SK-N-SH (cell line): ENCODE data around the gene SCARF2. TPM values are rescaled to one million over a fixed set of nuclear protein-coding genes. Genes with fewer than 3 reads are reported as not detected.

ENCODE experiments used
- CTCF ChIA-PET: fragments of 300-600, 350-600 bp; formaldehyde crosslinking; extraction: SDS; loops from one replicate; lab custom pipeline; 2021; lab: Yijun Ruan, JAX
- POLR2A ChIA-PET: fragments of 350-600 bp; sonication (Branson Sonifier 250); formaldehyde crosslinking; extraction: SDS; loops from one replicate; lab custom pipeline; 2020; ENCODE audit warnings: antibody characterized with exemption, inconsistent platforms; lab: Yijun Ruan, JAX
- DNase-seq: peaks from one replicate; pipeline ENCODE4 v3.0.0; 2012
- H2AFZ ChIP-seq: fragments of 200-600 bp; sonication (generic); 2 replicates; pipeline ENCODE4 v1.8.1; 2016; ENCODE audit warnings: antibody characterized with exemption, mild to moderate bottlenecking, low read depth
- H3F3A ChIP-seq: fragments of 200-600 bp; sonication (generic); replicated peaks from 2 replicates; pipeline ENCODE3; 2016; ENCODE audit warnings: antibody characterized with exemption, mild to moderate bottlenecking; ENCODE audit not compliant: insufficient read depth
- H3K27ac ChIP-seq, 2 experiments: fragments of 200-500 bp in 1 of 2; fragments of 200-600 bp in 1 of 2; sonication (Bioruptor generic) in 1 of 2; sonication (generic), shearing (Covaris generic) in 1 of 2; 2 replicates each; pipeline versions ENCODE4 v1.5.1 to v1.6.1; 2014 to 2016; ENCODE audit warnings: low read depth in 2 of 2, inconsistent platforms in 1 of 2, low read length in 1 of 2, mild to moderate bottlenecking in 1 of 2, mixed read lengths in 1 of 2
- H3K27me3 ChIP-seq: fragments of 200-600 bp; sonication (generic), shearing (Covaris generic); 2 replicates; pipeline ENCODE4 v1.6.1; 2016; ENCODE audit warnings: mixed run types; ENCODE audit not compliant: insufficient read depth
- H3K36me3 ChIP-seq, 2 experiments: fragments of 200-500 bp in 1 of 2; fragments of 200-600 bp in 1 of 2; sonication (Bioruptor generic) in 1 of 2; sonication (generic) in 1 of 2; replicated peaks in 1 of 2; 2 replicates each; pipeline versions ENCODE3 to v1.5.1; 2014 to 2016; ENCODE audit warnings: low read length in 1 of 2, mild to moderate bottlenecking in 1 of 2; ENCODE audit not compliant: insufficient read depth in 2 of 2, control insufficient read depth in 1 of 2
- H3K4me1 ChIP-seq, 2 experiments: fragments of 200-500 bp in 1 of 2; fragments of 200-600 bp in 1 of 2; sonication (Bioruptor generic) in 1 of 2; sonication (generic), shearing (Covaris generic) in 1 of 2; 2 replicates each; pipeline versions ENCODE4 v1.5.1 to v1.6.1; 2014 to 2016; ENCODE audit warnings: low read depth in 1 of 2, low read length in 1 of 2, mixed run types in 1 of 2; ENCODE audit not compliant: insufficient read depth in 2 of 2, control insufficient read depth in 1 of 2
- H3K4me2 ChIP-seq: fragments of 200-600 bp; sonication (generic), shearing (Covaris generic); 2 replicates; pipeline ENCODE4 v1.6.1; 2017; ENCODE audit warnings: mixed run types
- H3K4me3 ChIP-seq, 2 experiments: fragments of 200-500 bp in 1 of 2; fragments of 200-600 bp in 1 of 2; sonication (Bioruptor generic) in 1 of 2; sonication (generic), shearing (Covaris generic) in 1 of 2; 2 replicates each; pipeline versions ENCODE4 v1.5.1 to v1.8.1; 2014 to 2016; ENCODE audit warnings: low read depth in 2 of 2, inconsistent platforms in 1 of 2, low read length in 1 of 2, mild to moderate bottlenecking in 1 of 2, mixed read lengths in 1 of 2, moderate library complexity in 1 of 2
- H3K79me2 ChIP-seq: fragments of 200-600 bp; sonication (generic); 2 replicates; pipeline ENCODE4 v1.8.1; 2017; ENCODE audit warnings: mild to moderate bottlenecking; ENCODE audit not compliant: insufficient read depth
- H3K9ac ChIP-seq: fragments of 200-600 bp; sonication (generic); 2 replicates; pipeline ENCODE4 v1.6.1; 2017; ENCODE audit warnings: mixed run types
- H3K9me2 ChIP-seq: fragments of 200-600 bp; sonication (generic); 2 replicates; pipeline ENCODE4 v1.6.1; 2017; ENCODE audit warnings: mixed run types
- H3K9me3 ChIP-seq: fragments of 200-600 bp; sonication (generic); 2 replicates; pipeline ENCODE4 v1.6.1; 2017; ENCODE audit warnings: mixed run types, mild to moderate bottlenecking, moderate library complexity
- H4K20me1 ChIP-seq: fragments of 200-600 bp; sonication (generic); 2 replicates; pipeline ENCODE4 v1.6.1; 2017; ENCODE audit warnings: mild to moderate bottlenecking, mixed run types; ENCODE audit not compliant: insufficient read depth
- FOSL2 ChIP-seq: IDR thresholded peaks from 2 replicates; pipeline ENCODE4 v1.4.0; 2012; ENCODE audit warnings: low read depth, mild to moderate bottlenecking, moderate library complexity, borderline replicate concordance
- FOXM1 ChIP-seq: IDR thresholded peaks from 2 replicates; pipeline ENCODE4 v1.4.0; 2012; ENCODE audit warnings: low read depth, mild to moderate bottlenecking
- GATA2 ChIP-seq: sonication (generic); formaldehyde crosslinking; IDR thresholded peaks from 2 replicates; pipeline ENCODE4 v1.5.0; 2020; ENCODE audit warnings: mild to moderate bottlenecking, missing genetic modification reagents
- JUND ChIP-seq: IDR thresholded peaks from 2 replicates; pipeline ENCODE4 v1.4.0; 2012
- MXI1 ChIP-seq: IDR thresholded peaks from 2 replicates; pipeline ENCODE4 v1.6.1; 2012; ENCODE audit warnings: mild to moderate bottlenecking, low read depth, low read length, improper control_type of control experiment
- NFIC ChIP-seq: IDR thresholded peaks from 2 replicates; pipeline ENCODE4 v1.4.0; 2012; ENCODE audit warnings: borderline replicate concordance
- NRF1 ChIP-seq: IDR thresholded peaks from 2 replicates; pipeline ENCODE4 v1.6.1; 2012; ENCODE audit warnings: low read depth, mild to moderate bottlenecking, low read length
- POLR2AphosphoS5 ChIP-seq: IDR thresholded peaks from 2 replicates; pipeline ENCODE4 v1.6.1; 2012; ENCODE audit warnings: low read depth, low read length
- SMC3 ChIP-seq: IDR thresholded peaks from 2 replicates; pipeline ENCODE4 v1.6.1; 2012; ENCODE audit warnings: low read depth, low read length, improper control_type of control experiment
- TAF1 ChIP-seq: IDR thresholded peaks from 2 replicates; pipeline ENCODE4 v1.6.1; 2012; ENCODE audit warnings: low read depth, mild to moderate bottlenecking, low read length, moderate library complexity, borderline replicate concordance
- TCF12 ChIP-seq: IDR thresholded peaks from 2 replicates; pipeline ENCODE4 v1.4.0; 2012
- YY1 ChIP-seq: IDR thresholded peaks from 2 replicates; pipeline ENCODE4 v1.4.0; 2012; ENCODE audit warnings: low read depth, mild to moderate bottlenecking
- WGBS: methylation state at CpG from one replicate; pipeline ENCODE4 v1.1.6; 2017; ENCODE audit warnings: low lambda C conversion rate; 5-methylcytosine and 5-hydroxymethylcytosine counted together
- polyA plus RNA-seq, 3 experiments: library from polyadenylated mRNA; depleted of rRNA; stranded (reverse); fragments of >200 nt; gene quantifications; 2 replicates each; pipeline ENCODE4 v1.2.3, GENCODE V29; 2012
- TF ChIP-seq, protein P1 (sequence below): IDR thresholded peaks from 2 replicates; pipeline ENCODE4 v1.4.0; 2012; ENCODE audit warnings: low read depth, borderline replicate concordance
- TF ChIP-seq, protein P2 (sequence below): IDR thresholded peaks from 2 replicates; pipeline ENCODE4; 2012
- TF ChIP-seq, protein P3 (sequence below): IDR thresholded peaks from 2 replicates; pipeline ENCODE4 v1.6.1; 2012; ENCODE audit warnings: mild to moderate bottlenecking, low read depth, low read length, moderate library complexity
- TF ChIP-seq, protein P4 (sequence below): fragments of 150-350 bp; IDR thresholded peaks from 2 replicates; pipeline ENCODE4 v1.6.1; 2016; ENCODE audit warnings: mild to moderate bottlenecking, low read depth, low read length
- TF ChIP-seq, protein P5 (sequence below): IDR thresholded peaks from 2 replicates; pipeline ENCODE4 v1.4.0; 2012; ENCODE audit warnings: low read depth
- TF ChIP-seq, protein P6 (sequence below): fragments of 150-350 bp; IDR thresholded peaks from 2 replicates; pipeline ENCODE4 v1.6.1; 2017; ENCODE audit warnings: antibody characterized with exemption, low read length, low read depth, borderline replicate concordance

Gene SCARF2
- polyA plus RNA-seq, 1 of the 3 experiments (the other 2 are of a cell fraction): 49.0 TPM

DNA sequence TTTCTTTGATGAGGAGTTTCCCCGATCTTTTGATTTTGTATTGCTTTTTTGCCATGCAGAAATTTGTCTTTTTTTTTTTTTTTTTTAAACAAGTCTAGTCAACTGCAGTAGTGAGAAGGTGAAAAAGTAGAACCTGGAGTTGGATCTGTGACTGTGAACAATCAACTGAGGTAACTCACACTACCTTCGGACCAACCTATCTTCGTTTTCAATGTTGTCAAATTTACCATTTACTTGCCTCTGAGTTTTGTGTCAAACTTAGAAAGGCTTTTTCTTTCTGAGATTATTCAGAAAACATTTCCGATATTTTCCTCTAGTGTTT, 37.5 kb upstream of the SCARF2 start:
- no peak overlapping the region for H3K9ac ChIP-seq
- 98% methylated on average over 4 of the region's 4 CpGs for WGBS
- no peak overlapping the region for H2AFZ ChIP-seq
- H3K9me2 ChIP-seq: no peaks in the 10 kb centered on the region
- peaks cover 3 to 6% of the 10 kb centered on the region in 2 experiments for H3K36me3 ChIP-seq
- ChIA-PET CTCF (no interaction called here), POLR2A (no interaction called here)
- no peaks in the 10 kb centered on the region for H3F3A ChIP-seq
- TF ChIP-seq SMC3 (no peak), POLR2AphosphoS5 (no peak), YY1 (no peak), NFIC (no peak), MXI1 (no peak), TAF1 (no peak), JUND (no peak), TCF12 (no peak), FOSL2 (no peak), NRF1 (no peak), FOXM1 (no peak), GATA2 (CRISPR knock-in tag) (no peak)
- TF ChIP-seq, protein P1, sequence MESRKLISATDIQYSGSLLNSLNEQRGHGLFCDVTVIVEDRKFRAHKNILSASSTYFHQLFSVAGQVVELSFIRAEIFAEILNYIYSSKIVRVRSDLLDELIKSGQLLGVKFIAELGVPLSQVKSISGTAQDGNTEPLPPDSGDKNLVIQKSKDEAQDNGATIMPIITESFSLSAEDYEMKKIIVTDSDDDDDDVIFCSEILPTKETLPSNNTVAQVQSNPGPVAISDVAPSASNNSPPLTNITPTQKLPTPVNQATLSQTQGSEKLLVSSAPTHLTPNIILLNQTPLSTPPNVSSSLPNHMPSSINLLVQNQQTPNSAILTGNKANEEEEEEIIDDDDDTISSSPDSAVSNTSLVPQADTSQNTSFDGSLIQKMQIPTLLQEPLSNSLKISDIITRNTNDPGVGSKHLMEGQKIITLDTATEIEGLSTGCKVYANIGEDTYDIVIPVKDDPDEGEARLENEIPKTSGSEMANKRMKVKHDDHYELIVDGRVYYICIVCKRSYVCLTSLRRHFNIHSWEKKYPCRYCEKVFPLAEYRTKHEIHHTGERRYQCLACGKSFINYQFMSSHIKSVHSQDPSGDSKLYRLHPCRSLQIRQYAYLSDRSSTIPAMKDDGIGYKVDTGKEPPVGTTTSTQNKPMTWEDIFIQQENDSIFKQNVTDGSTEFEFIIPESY: no peak
- TF ChIP-seq, protein P2, sequence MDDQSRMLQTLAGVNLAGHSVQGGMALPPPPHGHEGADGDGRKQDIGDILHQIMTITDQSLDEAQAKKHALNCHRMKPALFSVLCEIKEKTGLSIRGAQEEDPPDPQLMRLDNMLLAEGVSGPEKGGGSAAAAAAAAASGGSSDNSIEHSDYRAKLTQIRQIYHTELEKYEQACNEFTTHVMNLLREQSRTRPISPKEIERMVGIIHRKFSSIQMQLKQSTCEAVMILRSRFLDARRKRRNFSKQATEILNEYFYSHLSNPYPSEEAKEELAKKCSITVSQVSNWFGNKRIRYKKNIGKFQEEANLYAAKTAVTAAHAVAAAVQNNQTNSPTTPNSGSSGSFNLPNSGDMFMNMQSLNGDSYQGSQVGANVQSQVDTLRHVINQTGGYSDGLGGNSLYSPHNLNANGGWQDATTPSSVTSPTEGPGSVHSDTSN: no peak
- TF ChIP-seq, protein P3, sequence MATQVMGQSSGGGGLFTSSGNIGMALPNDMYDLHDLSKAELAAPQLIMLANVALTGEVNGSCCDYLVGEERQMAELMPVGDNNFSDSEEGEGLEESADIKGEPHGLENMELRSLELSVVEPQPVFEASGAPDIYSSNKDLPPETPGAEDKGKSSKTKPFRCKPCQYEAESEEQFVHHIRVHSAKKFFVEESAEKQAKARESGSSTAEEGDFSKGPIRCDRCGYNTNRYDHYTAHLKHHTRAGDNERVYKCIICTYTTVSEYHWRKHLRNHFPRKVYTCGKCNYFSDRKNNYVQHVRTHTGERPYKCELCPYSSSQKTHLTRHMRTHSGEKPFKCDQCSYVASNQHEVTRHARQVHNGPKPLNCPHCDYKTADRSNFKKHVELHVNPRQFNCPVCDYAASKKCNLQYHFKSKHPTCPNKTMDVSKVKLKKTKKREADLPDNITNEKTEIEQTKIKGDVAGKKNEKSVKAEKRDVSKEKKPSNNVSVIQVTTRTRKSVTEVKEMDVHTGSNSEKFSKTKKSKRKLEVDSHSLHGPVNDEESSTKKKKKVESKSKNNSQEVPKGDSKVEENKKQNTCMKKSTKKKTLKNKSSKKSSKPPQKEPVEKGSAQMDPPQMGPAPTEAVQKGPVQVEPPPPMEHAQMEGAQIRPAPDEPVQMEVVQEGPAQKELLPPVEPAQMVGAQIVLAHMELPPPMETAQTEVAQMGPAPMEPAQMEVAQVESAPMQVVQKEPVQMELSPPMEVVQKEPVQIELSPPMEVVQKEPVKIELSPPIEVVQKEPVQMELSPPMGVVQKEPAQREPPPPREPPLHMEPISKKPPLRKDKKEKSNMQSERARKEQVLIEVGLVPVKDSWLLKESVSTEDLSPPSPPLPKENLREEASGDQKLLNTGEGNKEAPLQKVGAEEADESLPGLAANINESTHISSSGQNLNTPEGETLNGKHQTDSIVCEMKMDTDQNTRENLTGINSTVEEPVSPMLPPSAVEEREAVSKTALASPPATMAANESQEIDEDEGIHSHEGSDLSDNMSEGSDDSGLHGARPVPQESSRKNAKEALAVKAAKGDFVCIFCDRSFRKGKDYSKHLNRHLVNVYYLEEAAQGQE: no peak
- TF ChIP-seq, protein P4, sequence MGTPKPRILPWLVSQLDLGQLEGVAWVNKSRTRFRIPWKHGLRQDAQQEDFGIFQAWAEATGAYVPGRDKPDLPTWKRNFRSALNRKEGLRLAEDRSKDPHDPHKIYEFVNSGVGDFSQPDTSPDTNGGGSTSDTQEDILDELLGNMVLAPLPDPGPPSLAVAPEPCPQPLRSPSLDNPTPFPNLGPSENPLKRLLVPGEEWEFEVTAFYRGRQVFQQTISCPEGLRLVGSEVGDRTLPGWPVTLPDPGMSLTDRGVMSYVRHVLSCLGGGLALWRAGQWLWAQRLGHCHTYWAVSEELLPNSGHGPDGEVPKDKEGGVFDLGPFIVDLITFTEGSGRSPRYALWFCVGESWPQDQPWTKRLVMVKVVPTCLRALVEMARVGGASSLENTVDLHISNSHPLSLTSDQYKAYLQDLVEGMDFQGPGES: no peak
- TF ChIP-seq, protein P5, sequence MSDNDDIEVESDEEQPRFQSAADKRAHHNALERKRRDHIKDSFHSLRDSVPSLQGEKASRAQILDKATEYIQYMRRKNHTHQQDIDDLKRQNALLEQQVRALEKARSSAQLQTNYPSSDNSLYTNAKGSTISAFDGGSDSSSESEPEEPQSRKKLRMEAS: no peak
- TF ChIP-seq, protein P6, sequence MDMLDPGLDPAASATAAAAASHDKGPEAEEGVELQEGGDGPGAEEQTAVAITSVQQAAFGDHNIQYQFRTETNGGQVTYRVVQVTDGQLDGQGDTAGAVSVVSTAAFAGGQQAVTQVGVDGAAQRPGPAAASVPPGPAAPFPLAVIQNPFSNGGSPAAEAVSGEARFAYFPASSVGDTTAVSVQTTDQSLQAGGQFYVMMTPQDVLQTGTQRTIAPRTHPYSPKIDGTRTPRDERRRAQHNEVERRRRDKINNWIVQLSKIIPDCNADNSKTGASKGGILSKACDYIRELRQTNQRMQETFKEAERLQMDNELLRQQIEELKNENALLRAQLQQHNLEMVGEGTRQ: no peak
- H3K4me3 ChIP-seq: no peak overlapping the region
- H3K79me2 ChIP-seq: peaks cover 11% of the 10 kb centered on the region; the same call in 1 of the 2 replicates
- no peaks in the 10 kb centered on the region for H3K27me3 ChIP-seq
- no peaks in the 10 kb centered on the region for H3K9me3 ChIP-seq
- no peaks in the 10 kb centered on the region for H4K20me1 ChIP-seq
- H3K4me2 ChIP-seq: no peak overlapping the region
- H3K4me1 ChIP-seq: no peaks in the 10 kb centered on the region; a peak in 1 of 4 replicates
- H3K27ac ChIP-seq: no peak overlapping the region
- no peak for DNase-seq
